Osteoblast (primary cell): ENCODE data around the gene GSK3B. TPM values are rescaled to one million over a fixed set of nuclear protein-coding genes. Genes with fewer than 3 reads are reported as not detected.

Experiments
- DNase-seq: peaks from one replicate; pipeline ENCODE4 v3.0.0; 2011; ENCODE audit warnings: low spot score, mixed read lengths; ENCODE audit not compliant: insufficient read length; ENCODE audit errors: missing footprints
- H2AFZ ChIP-seq: 2 replicates; pipeline ENCODE4 v1.6.0; 2011; ENCODE audit warnings: mild to moderate bottlenecking, low read length
- H3K27ac ChIP-seq: 2 replicates; pipeline ENCODE4 v1.5.1; 2011; ENCODE audit warnings: mild to moderate bottlenecking, low read depth, low read length, moderate library complexity
- H3K27me3 ChIP-seq: 2 replicates; pipeline ENCODE4 v1.6.0; 2012; ENCODE audit warnings: mild to moderate bottlenecking, control low read depth, inconsistent platforms, low read length, moderate library complexity; ENCODE audit not compliant: insufficient read depth
- H3K36me3 ChIP-seq: 2 replicates; pipeline ENCODE4 v1.5.1; 2011; ENCODE audit warnings: mild to moderate bottlenecking, low read length, control low read depth, moderate library complexity; ENCODE audit not compliant: insufficient read depth
- H3K4me1 ChIP-seq: 2 replicates; pipeline ENCODE4 v1.5.1; 2011; ENCODE audit warnings: mild to moderate bottlenecking, low read length, control low read depth, moderate library complexity; ENCODE audit not compliant: insufficient read depth
- H3K4me2 ChIP-seq: 2 replicates; pipeline ENCODE4 v1.6.0; 2011; ENCODE audit warnings: mild to moderate bottlenecking, low read length; ENCODE audit not compliant: insufficient read depth
- H3K4me3 ChIP-seq: fragments of 200-600 bp; sonication (generic); 3 replicates; pipeline ENCODE4 v1.5.1; 2012; ENCODE audit warnings: mild to moderate bottlenecking, low read length, inconsistent platforms; ENCODE audit not compliant: insufficient read depth
- H3K79me2 ChIP-seq: 2 replicates; pipeline ENCODE4 v1.6.0; 2012; ENCODE audit warnings: mild to moderate bottlenecking, low read length, control low read depth, inconsistent platforms; ENCODE audit not compliant: insufficient read depth
- H3K9me3 ChIP-seq: 2 replicates; pipeline ENCODE4 v1.5.1; 2011; ENCODE audit warnings: low read depth, low read length, control low read depth
- H4K20me1 ChIP-seq: 2 replicates; pipeline ENCODE4 v1.6.0; 2012; ENCODE audit warnings: mild to moderate bottlenecking, low read length, control low read depth; ENCODE audit not compliant: insufficient read depth
- total RNA-seq: library from RNA; depleted of rRNA; stranded (reverse); fragments of >200 nt; gene quantifications from 2 replicates; pipeline ENCODE4 v1.2.3, GENCODE V29; 2012
- TF ChIP-seq, protein P1 (sequence below): IDR thresholded peaks from 2 replicates; pipeline ENCODE4 v1.5.1; 2011; ENCODE audit warnings: mild to moderate bottlenecking, low read depth, low read length, moderate library complexity; ENCODE audit errors: extremely low read depth

Gene GSK3B
- total RNA-seq, 1 donor, result 87.9 TPM

GRCh38 chr3:120088622-120089021, 5.6 kb downstream of the GSK3B start:
- H3K4me3 ChIP-seq, result no peak overlapping the region
- H4K20me1 ChIP-seq, result peaks cover 82% of the 10 kb centered on the region

GRCh38 chr3:120081719-120082118, 12.5 kb downstream of the GSK3B start:
- Histone ChIP-seq H2AFZ (no peak overlapping the region), H3K4me2 (no peak overlapping the region), H4K20me1 (peaks cover 72% of the 10 kb centered on the region), H3K36me3 (no peaks in the 10 kb centered on the region), H3K4me3 (no peak overlapping the region), H3K9me3 (no peaks in the 10 kb centered on the region), H3K4me1 (no peaks in the 10 kb centered on the region), H3K27ac (no peak overlapping the region), H3K27me3 (no peaks in the 10 kb centered on the region), H3K79me2 (peaks cover 96% of the 10 kb centered on the region)
- TF ChIP-seq, protein P1, sequence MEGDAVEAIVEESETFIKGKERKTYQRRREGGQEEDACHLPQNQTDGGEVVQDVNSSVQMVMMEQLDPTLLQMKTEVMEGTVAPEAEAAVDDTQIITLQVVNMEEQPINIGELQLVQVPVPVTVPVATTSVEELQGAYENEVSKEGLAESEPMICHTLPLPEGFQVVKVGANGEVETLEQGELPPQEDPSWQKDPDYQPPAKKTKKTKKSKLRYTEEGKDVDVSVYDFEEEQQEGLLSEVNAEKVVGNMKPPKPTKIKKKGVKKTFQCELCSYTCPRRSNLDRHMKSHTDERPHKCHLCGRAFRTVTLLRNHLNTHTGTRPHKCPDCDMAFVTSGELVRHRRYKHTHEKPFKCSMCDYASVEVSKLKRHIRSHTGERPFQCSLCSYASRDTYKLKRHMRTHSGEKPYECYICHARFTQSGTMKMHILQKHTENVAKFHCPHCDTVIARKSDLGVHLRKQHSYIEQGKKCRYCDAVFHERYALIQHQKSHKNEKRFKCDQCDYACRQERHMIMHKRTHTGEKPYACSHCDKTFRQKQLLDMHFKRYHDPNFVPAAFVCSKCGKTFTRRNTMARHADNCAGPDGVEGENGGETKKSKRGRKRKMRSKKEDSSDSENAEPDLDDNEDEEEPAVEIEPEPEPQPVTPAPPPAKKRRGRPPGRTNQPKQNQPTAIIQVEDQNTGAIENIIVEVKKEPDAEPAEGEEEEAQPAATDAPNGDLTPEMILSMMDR, result no peak
- no peak for DNase-seq

More at GRCh38 chr3:120088622-120089021, 5.6 kb downstream of the GSK3B start:
- Histone ChIP-seq H3K36me3 (no peaks in the 10 kb centered on the region), H3K27me3 (no peaks in the 10 kb centered on the region), H2AFZ (no peak overlapping the region), H3K79me2 (peaks cover 98% of the 10 kb centered on the region), H3K27ac (no peak overlapping the region), H3K4me2 (peak overlapping the region; percentile 4), H3K9me3 (no peaks in the 10 kb centered on the region), H3K4me1 (peaks cover 10% of the 10 kb centered on the region)
- no peak for DNase-seq
- TF ChIP-seq, protein P1, result no peak

DNA sequence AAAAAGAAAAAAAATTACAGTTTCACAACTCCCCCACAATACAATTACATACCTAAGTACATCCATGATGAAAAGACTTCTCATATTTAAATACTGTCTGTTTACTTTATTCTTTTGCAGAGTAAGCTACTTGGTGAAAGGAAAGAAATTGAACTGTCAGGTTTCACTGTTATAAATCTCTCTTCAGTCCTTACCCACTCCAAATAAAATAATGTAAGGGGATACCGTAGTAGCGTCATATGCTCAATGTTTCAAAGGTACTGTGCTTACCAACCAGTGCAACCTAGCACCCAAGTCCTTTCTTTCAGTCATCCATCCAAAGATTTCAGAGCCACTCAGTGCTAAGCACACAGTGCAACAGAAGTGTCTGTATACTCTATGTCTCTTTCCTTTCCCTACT, 13.4 kb downstream of the GSK3B start:
- no peaks in the 10 kb centered on the region for H3K36me3 ChIP-seq
- H3K9me3 ChIP-seq, result no peaks in the 10 kb centered on the region
- H2AFZ ChIP-seq, result no peak overlapping the region
- H3K4me1 ChIP-seq, result no peaks in the 10 kb centered on the region
- TF ChIP-seq, protein P1, result no peak
- H3K27ac ChIP-seq, result no peak overlapping the region
- peaks cover 66% of the 10 kb centered on the region for H4K20me1 ChIP-seq
- DNase-seq, result no peak
- H3K27me3 ChIP-seq, result no peaks in the 10 kb centered on the region
- no peak overlapping the region for H3K4me3 ChIP-seq
- H3K79me2 ChIP-seq, result peaks cover 94% of the 10 kb centered on the region
- no peak overlapping the region for H3K4me2 ChIP-seq

DNA sequence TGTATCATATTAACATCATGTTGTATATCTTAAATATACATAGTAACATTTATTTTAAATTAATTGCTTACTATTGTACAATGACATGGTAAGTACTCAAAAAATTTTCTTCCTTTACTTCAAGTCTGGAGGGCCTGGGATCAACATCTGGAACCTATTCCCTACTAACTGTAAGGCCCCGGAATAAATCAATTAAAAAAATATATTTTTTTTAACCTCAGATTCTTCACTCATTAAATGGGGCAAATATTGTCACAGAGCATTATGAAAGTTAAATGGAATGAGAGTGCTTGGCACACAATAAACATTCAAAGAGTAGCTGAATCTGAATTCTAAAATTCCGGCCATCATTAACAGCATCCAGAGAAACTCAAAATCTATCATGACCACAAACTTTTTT, 16.5 kb downstream of the GSK3B start:
- Histone ChIP-seq H3K4me3 (no peak overlapping the region), H4K20me1 (peaks cover 72% of the 10 kb centered on the region), H2AFZ (no peak overlapping the region), H3K36me3 (no peaks in the 10 kb centered on the region), H3K4me2 (no peak overlapping the region), H3K27me3 (no peaks in the 10 kb centered on the region), H3K27ac (no peak overlapping the region), H3K9me3 (no peaks in the 10 kb centered on the region), H3K79me2 (peaks cover 95% of the 10 kb centered on the region), H3K4me1 (no peaks in the 10 kb centered on the region)
- TF ChIP-seq, protein P1, result no peak
- DNase-seq, result no peak
